Fibroblast of the aortic adventitia (primary cell): ENCODE results near the gene PNMA8A. TPM values are rescaled to one million over a fixed set of nuclear protein-coding genes. Genes with fewer than 3 reads are reported as not detected.
A peak's percentile ranks its signal among the peaks of the same experiment; 100 is the strongest.
"Not testable (repeated sequence)": the region's sequence is repeated elsewhere in the genome, so short reads cannot be mapped to it uniquely, and the experiment has no call there.

Experiments
- DNase-seq: peaks from one replicate; pipeline ENCODE4 v3.0.0-alpha.2; 2010; ENCODE audit warnings: low read depth
- H3K4me3 ChIP-seq: 2 replicates; pipeline ENCODE4 v1.5.1; 2011; ENCODE audit warnings: low read depth, mild to moderate bottlenecking, control low read depth, low read length, moderate library complexity
- CTCF ChIP-seq: IDR thresholded peaks from 2 replicates; pipeline ENCODE4 v1.5.1; 2011; ENCODE audit warnings: mild to moderate bottlenecking, low read length, control low read depth, inconsistent platforms; ENCODE audit not compliant: insufficient read depth
- total RNA-seq: library from RNA; depleted of rRNA; stranded (reverse); fragments of >200 nt; gene quantifications from 2 replicates; pipeline ENCODE4 v1.2.3, GENCODE V29; 2012; ENCODE audit warnings: low replicate concordance

The PNMA8A gene
- total RNA-seq, 1 donor: 2.3 TPM

GRCh38 chr19:46448601-46449000 is 22.8 kb downstream of the PNMA8A start:
- no peak for TF ChIP-seq CTCF
- DNase-seq: no peak
- H3K4me3 ChIP-seq: no peak overlapping the region

GRCh38 chr19:46447824-46448223 is 23.5 kb downstream of the PNMA8A start:
- no peak for TF ChIP-seq CTCF
- no peak overlapping the region for H3K4me3 ChIP-seq
- no peak for DNase-seq

GRCh38 chr19:46447006-46447405 is 24.4 kb downstream of the PNMA8A start:
- no peak for DNase-seq
- H3K4me3 ChIP-seq: no peak overlapping the region
- no peak for TF ChIP-seq CTCF

- no peak overlapping the region for H3K4me3 ChIP-seq
- TF ChIP-seq CTCF: no peak
- no peak for DNase-seq
These were observed 25.3 kb downstream of the PNMA8A start for GRCh38 chr19:46446021-46446420.

GRCh38 chr19:46442808-46443450 is 28.4 kb downstream of the PNMA8A start:
- DNase-seq: peak; percentile 84
- TF ChIP-seq CTCF: no peak
- H3K4me3 ChIP-seq: no peak overlapping the region

GRCh38 chr19:46441866-46442265 is 29.5 kb downstream of the PNMA8A start:
- TF ChIP-seq CTCF: no peak
- peak; percentile 85 for DNase-seq
- no peak overlapping the region for H3K4me3 ChIP-seq

GRCh38 chr19:46435689-46436088 is 35.7 kb downstream of the PNMA8A start:
- not testable (repeated sequence) for H3K4me3 ChIP-seq, DNase-seq
